Naive thymus-derived CD4-positive, alpha-beta T cell (primary cell): ENCODE measurements around the gene RGS17. TPM values are rescaled to one million over a fixed set of nuclear protein-coding genes. Genes with fewer than 3 reads are reported as not detected.
A peak's percentile ranks its signal among the peaks of the same experiment; 100 is the strongest.

ENCODE experiments used
- ATAC-seq: fragments of 150-1000 bp; cut with Tn5 transposase; 2 replicates; pipeline ENCODE4 v1.10.0; 2021; ENCODE audit warnings: mild to moderate bottlenecking, moderate library complexity
- CTCF ChIA-PET: fragments of 350-600 bp; sonication (Branson Sonifier 250); formaldehyde crosslinking; loops from one replicate; lab custom pipeline; 2021; ENCODE audit warnings: antibody characterized with exemption; lab: Charles Lee
- POLR2A ChIA-PET: fragments of 350-600 bp; sonication (Branson Sonifier 250); formaldehyde crosslinking; loops from one replicate; lab custom pipeline; 2021; ENCODE audit warnings: antibody characterized with exemption, inconsistent platforms; lab: Charles Lee
- DNase-seq, 9 donors: peaks; one replicate each; pipeline versions ENCODE4 v3.0.0 to v3.0.0-alpha.2; 2020 to 2022; ENCODE audit warnings: mixed read lengths in 1 of 9
- H3K27ac ChIP-seq: one replicate; pipeline ENCODE4 v1.7.0; 2013; ENCODE audit warnings: mild to moderate bottlenecking, low read depth, low read length, moderate library complexity
- H3K27me3 ChIP-seq, 2 donors: one replicate each; pipeline ENCODE4 v1.7.0; 2013; ENCODE audit warnings: low read length in 2 of 2, mild to moderate bottlenecking in 2 of 2, moderate library complexity in 2 of 2; ENCODE audit not compliant: control insufficient read depth in 2 of 2, insufficient read depth in 2 of 2
- H3K36me3 ChIP-seq, 3 experiments: 1 replicate in 2 of 3; 2 replicates in 1 of 3; pipeline ENCODE4 v1.7.0; 2013; ENCODE audit warnings: low read length in 3 of 3, mild to moderate bottlenecking in 3 of 3, moderate library complexity in 1 of 3; ENCODE audit not compliant: insufficient read depth in 3 of 3, control insufficient read depth in 2 of 3
- H3K4me1 ChIP-seq, 2 donors: one replicate each; pipeline ENCODE4 v1.7.0; 2013; ENCODE audit warnings: low read length in 2 of 2, mild to moderate bottlenecking in 2 of 2, moderate library complexity in 1 of 2; ENCODE audit not compliant: control insufficient read depth in 2 of 2, insufficient read depth in 2 of 2
- H3K4me3 ChIP-seq: 2 replicates; pipeline ENCODE4 v1.7.0; 2013; ENCODE audit warnings: mild to moderate bottlenecking, low read length
- H3K9me3 ChIP-seq, 3 experiments: 1 replicate in 2 of 3; 2 replicates in 1 of 3; pipeline ENCODE4 v1.7.0; 2013; ENCODE audit warnings: low read length in 3 of 3; ENCODE audit not compliant: control insufficient read depth in 2 of 3
- H3K27ac Mint-ChIP-seq, 9 donors: one replicate each; pipeline ENCODE4 v1.8.0; 2020 to 2022; ENCODE audit warnings: mixed read lengths in 9 of 9, mild to moderate bottlenecking in 8 of 9, moderate library complexity in 5 of 9, inconsistent platforms in 2 of 9
- H3K27me3 Mint-ChIP-seq, 5 donors: one replicate each; pipeline ENCODE4 v1.8.0; 2021 to 2022; ENCODE audit warnings: mixed read lengths in 5 of 5, mild to moderate bottlenecking in 1 of 5
- H3K36me3 Mint-ChIP-seq, 5 donors: one replicate each; pipeline ENCODE4 v1.8.0; 2020 to 2022; ENCODE audit warnings: mixed read lengths in 5 of 5, mild to moderate bottlenecking in 3 of 5, inconsistent platforms in 1 of 5
- H3K4me1 Mint-ChIP-seq, 7 donors: one replicate each; pipeline ENCODE4 v1.8.0; 2020 to 2022; ENCODE audit warnings: mixed read lengths in 7 of 7, mild to moderate bottlenecking in 3 of 7, inconsistent platforms in 1 of 7
- H3K4me3 Mint-ChIP-seq, 10 donors: one replicate each; pipeline ENCODE4 v1.8.0; 2020 to 2022; ENCODE audit warnings: mild to moderate bottlenecking in 10 of 10, mixed read lengths in 10 of 10, moderate library complexity in 6 of 10, inconsistent platforms in 2 of 10
- H3K9me3 Mint-ChIP-seq, 11 donors: one replicate each; pipeline ENCODE4 v1.8.0; 2020 to 2022; ENCODE audit warnings: mixed read lengths in 11 of 11, mild to moderate bottlenecking in 4 of 11, inconsistent platforms in 1 of 11, moderate library complexity in 1 of 11
- intact Hi-C, 2 donors: fragments of 100-400 bp; cut with micrococcal nuclease; formaldehyde crosslinking; loops; one replicate each; pipeline ENCODE4 v1.15.1; 2023
- polyA plus RNA-seq, 2 donors: library from polyadenylated mRNA; unstranded; fragments of 300-500 nt; fragmentation: Illumina TruSeq; gene quantifications; one replicate each; pipeline ENCODE4 v1.2.3, GENCODE V29; 2021
- total RNA-seq, 6 experiments: library from RNA in 5 of 6; stranded (reverse) in 5 of 6; gene quantifications; 1 replicate in 5 of 6; 2 replicates in 1 of 6; pipeline ENCODE4 v1.2.3 and lab custom pipeline; 2021 to 2026

RGS17 gene
- total and polyA plus RNA-seq, 7 experiments from 2014 or later = 0.39 TPM; not detected in 6

DNA sequence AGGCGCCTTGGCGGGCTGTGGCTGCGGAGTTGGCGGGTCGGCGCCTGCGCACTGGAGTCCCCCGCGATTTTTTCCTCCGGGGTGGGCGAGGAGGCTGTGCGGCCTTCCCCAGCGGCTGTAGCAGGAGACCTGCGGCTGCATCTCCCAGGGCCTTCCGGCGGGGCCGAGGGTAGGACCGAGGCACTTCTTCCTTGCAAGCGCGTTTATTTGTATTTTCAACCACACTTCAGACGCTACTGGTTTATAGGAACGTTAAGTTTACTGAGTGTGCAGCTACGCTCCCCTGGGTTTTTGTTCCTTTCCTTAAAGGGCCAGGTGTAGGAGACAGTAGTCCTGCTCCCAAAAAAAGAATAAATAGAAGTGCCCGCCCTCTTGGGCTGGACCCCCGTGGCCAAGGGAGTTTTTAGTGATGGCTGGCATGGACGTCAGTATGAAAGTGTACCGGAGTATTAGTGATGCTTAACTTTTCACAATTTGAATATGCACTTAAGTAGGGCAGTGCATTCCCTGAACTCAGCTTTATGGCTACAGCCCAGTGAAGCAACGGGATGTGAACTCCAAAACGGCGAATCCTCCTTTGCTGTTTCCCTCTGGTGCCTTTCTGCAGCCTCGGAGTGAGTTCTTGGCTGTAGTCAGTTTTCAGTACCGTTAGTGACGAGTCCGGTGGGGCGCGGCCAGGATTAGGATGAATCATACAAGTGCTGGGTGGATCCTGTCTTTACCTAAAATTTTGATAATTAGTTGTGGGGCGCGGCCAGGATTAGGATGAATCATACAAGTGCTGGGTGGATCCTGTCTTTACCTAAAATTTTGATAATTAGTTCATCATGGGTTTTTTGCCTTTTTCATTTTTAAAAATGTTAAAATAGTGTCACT lies 147.2 kb downstream of the RGS17 start:
- Mint-ChIP-seq H3K36me3 (peaks cover 0 to 22% (median 3%) of the 10 kb centered on the region in 5 donors), H3K4me1 (peaks cover 30 to 58% (median 43%) of the 10 kb centered on the region in 7 donors), H3K27ac (peak overlapping the region; percentile 87 to 99 (median 95)), H3K9me3 (peaks cover 0 to 6% (median 0%) of the 10 kb centered on the region in 11 donors), H3K27me3 (no peaks in the 10 kb centered on the region), H3K4me3 (peak overlapping the region; percentile 92 to 100 (median 96))
- H3K4me3 ChIP-seq = peak overlapping the region; percentile 94
- peak overlapping the region; percentile 89 for H3K27ac ChIP-seq
- DNase-seq = peak in 3 of 9 donors; percentile 85 to 98 (median 92)
- H3K27me3 ChIP-seq = no peaks in the 10 kb centered on the region
- intact Hi-C loops = loop anchor here (2.0 to 5.0 kb wide), 8 partner anchors 41 to 1749 kb away; partner anchors contain the start of genes RMND1 (in 2 of the 2), SCAF8 (in 2 of the 2) and ZBTB2 (in 2 of the 2)
- ChIA-PET POLR2A (interaction anchor here (0.7 to 2.1 kb wide), 6 partner anchors 13 to 1594 kb away, joined by 3 to 16 read pairs (median 4); partner anchors contain the start of gene MTRF1L), CTCF (interaction anchor here (0.8 kb wide), 1 partner anchor 24 kb away, joined by 3 read pairs; no protein-coding TSS in a partner anchor)
- ATAC-seq = peak; percentile 8
- H3K36me3 ChIP-seq = peaks cover 0 to 4% (median 0%) of the 10 kb centered on the region in 3 experiments
- H3K9me3 ChIP-seq = no peaks in the 10 kb centered on the region
- H3K4me1 ChIP-seq = peaks cover 10 to 20% of the 10 kb centered on the region in 2 donors

DNA sequence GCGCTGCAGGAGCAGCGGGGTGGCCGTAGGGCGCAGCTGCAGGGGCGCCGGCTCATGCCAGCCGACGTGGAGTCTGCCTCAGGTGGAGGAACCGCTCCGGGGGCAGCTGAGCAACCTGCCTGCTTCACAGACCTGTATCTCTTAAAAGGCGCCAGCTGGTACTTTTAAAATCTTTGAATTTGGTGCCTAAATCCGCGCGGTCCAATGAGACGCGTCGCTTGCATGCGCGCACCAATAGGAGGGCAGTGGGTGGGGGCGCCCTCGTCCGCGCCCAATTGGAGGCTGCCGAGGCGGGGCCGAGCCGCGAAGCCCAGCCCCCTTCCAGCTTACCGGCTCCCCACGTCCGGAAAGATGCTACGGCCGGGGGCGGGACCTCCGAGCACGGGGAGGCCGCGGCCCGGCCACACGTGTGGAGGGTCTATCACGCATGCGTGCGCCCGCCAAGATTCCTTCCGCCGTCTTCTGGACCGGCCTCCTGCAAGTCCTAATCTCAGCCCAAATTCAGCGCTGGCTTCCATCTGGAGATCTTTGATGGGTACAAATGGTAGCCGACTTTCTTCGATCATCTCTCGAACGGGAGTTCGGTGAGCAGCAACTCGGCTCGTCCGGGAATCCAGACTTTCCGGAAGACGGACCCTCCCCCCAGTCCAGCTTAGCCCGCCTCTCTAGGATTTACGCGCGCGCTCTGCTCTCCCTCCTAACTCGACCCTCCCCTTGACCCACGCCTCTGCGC lies 148.0 kb downstream of the RGS17 start, which contains the start of gene FBXO5:
Gene FBXO5 (minus strand): TSS at position 138 of the 733 bp plus-strand sequence. CDS start 82 bp downstream, at position 56.
- CTCF ChIA-PET = interaction anchor here (0.8 kb wide), 1 partner anchor 25 kb away, joined by 3 read pairs; no protein-coding TSS in a partner anchor
- POLR2A ChIA-PET = interaction anchor here (0.7 to 2.1 kb wide), 6 partner anchors 14 to 1594 kb away, joined by 3 to 16 read pairs (median 4); partner anchors contain the start of gene MTRF1L
- H3K9me3 Mint-ChIP-seq = peaks cover 0 to 6% (median 0%) of the 10 kb centered on the region in 11 donors

GRCh38 chr6:152981989-152982903 lies 148.8 kb downstream of the RGS17 start:
- H3K4me1 ChIP-seq = peaks cover 10 to 20% of the 10 kb centered on the region in 2 donors
- CTCF ChIA-PET = interaction anchor here (0.8 kb wide), 1 partner anchor 26 kb away, joined by 3 read pairs; no protein-coding TSS in a partner anchor
- ATAC-seq (no peak), DNase-seq (peak in 2 of 9 donors; percentile 12 to 54)
- H3K27me3 ChIP-seq = no peaks in the 10 kb centered on the region
- Mint-ChIP-seq H3K4me1 (peaks cover 32 to 58% (median 42%) of the 10 kb centered on the region in 7 donors), H3K36me3 (peaks cover 0 to 25% (median 3%) of the 10 kb centered on the region in 5 donors), H3K27me3 (no peaks in the 10 kb centered on the region), H3K9me3 (peaks cover 0 to 6% (median 0%) of the 10 kb centered on the region in 11 donors), H3K27ac (peak overlapping the region in 1 of 9 donors; percentile 99), H3K4me3 (peak overlapping the region; percentile 92 to 100 (median 96))
- H3K36me3 ChIP-seq = peaks cover 0 to 4% (median 0%) of the 10 kb centered on the region in 3 experiments
- POLR2A ChIA-PET = interaction anchor here (1.2 to 2.1 kb wide), 4 partner anchors 14 to 1593 kb away, joined by 4 to 16 read pairs (median 5); partner anchors contain the start of gene MTRF1L
- intact Hi-C loops = loop anchor here (1.0 to 5.0 kb wide), 9 partner anchors 21 to 1751 kb away; partner anchors contain the start of genes RMND1 (in 2 of the 2), SCAF8 (in 2 of the 2) and ZBTB2 (in 2 of the 2)
- no peak overlapping the region for H3K27ac ChIP-seq
- H3K4me3 ChIP-seq = peak overlapping the region; percentile 94
- H3K9me3 ChIP-seq = no peaks in the 10 kb centered on the region

More for the DNA sequence above, 148.0 kb downstream of the RGS17 start, which contains the start of gene FBXO5:
- Histone ChIP-seq H3K4me3 (peak within 1 kb of the TSS; percentile 94), H3K4me1 (peaks cover 10 to 20% of the 10 kb centered on the region in 2 donors), H3K27ac (peak within 1 kb of the TSS; percentile 89), H3K27me3 (no peaks in the 10 kb centered on the region), H3K9me3 (no peaks in the 10 kb centered on the region), H3K36me3 (peaks cover 0 to 4% (median 0%) of the 10 kb centered on the region in 3 experiments)
- Mint-ChIP-seq H3K27ac (peak within 1 kb of the TSS; percentile 87 to 99 (median 95)), H3K27me3 (no peaks in the 10 kb centered on the region), H3K4me1 (peaks cover 33 to 58% (median 43%) of the 10 kb centered on the region in 7 donors), H3K36me3 (peaks cover 0 to 25% (median 3%) of the 10 kb centered on the region in 5 donors), H3K4me3 (peak within 1 kb of the TSS; percentile 92 to 100 (median 96))
- DNase-seq = peak; percentile 94 to 98 (median 96)
- intact Hi-C loops = loop anchor here (2.0 to 5.0 kb wide), 8 partner anchors 42 to 1750 kb away; partner anchors contain the start of genes RMND1 (in 2 of the 2), SCAF8 (in 2 of the 2) and ZBTB2 (in 2 of the 2)
- peak; percentile 97 for ATAC-seq

GRCh38 chr6:152981219-152981618 lies 149.9 kb downstream of the RGS17 start:
- Histone ChIP-seq H3K27ac (no peak overlapping the region), H3K27me3 (no peaks in the 10 kb centered on the region), H3K9me3 (no peaks in the 10 kb centered on the region), H3K4me1 (peaks cover 10 to 20% of the 10 kb centered on the region in 2 donors), H3K36me3 (peaks cover 0 to 4% (median 0%) of the 10 kb centered on the region in 3 experiments), H3K4me3 (no peak overlapping the region)
- POLR2A ChIA-PET = no interaction called here
- intact Hi-C loops = loop anchor here (1.0 to 5.0 kb wide), 3 partner anchors 22 to 1751 kb away; partner anchors contain the start of gene SCAF8 (in 1 of the 2)
- DNase-seq (no peak), ATAC-seq (no peak)
- H3K27ac Mint-ChIP-seq = peak overlapping the region in 1 of 9 donors; percentile 3
- H3K27me3 Mint-ChIP-seq = no peaks in the 10 kb centered on the region
- H3K36me3 Mint-ChIP-seq = peaks cover 0 to 23% (median 11%) of the 10 kb centered on the region in 5 donors
- H3K4me1 Mint-ChIP-seq = peaks cover 34 to 61% (median 46%) of the 10 kb centered on the region in 7 donors
- H3K9me3 Mint-ChIP-seq = peaks cover 0 to 6% (median 0%) of the 10 kb centered on the region in 11 donors
- CTCF ChIA-PET = no interaction called here
- peak overlapping the region in 9 of 10 donors; percentile 0 to 84 (median 36) for H3K4me3 Mint-ChIP-seq

GRCh38 chr6:152980656-152981055 lies 150.4 kb downstream of the RGS17 start:
- Mint-ChIP-seq H3K27ac (peak overlapping the region in 2 of 9 donors; percentile 7 to 60), H3K4me3 (peak overlapping the region in 9 of 10 donors; percentile 1 to 84 (median 28)), H3K27me3 (no peaks in the 10 kb centered on the region), H3K4me1 (peaks cover 35 to 61% (median 48%) of the 10 kb centered on the region in 7 donors), H3K9me3 (peaks cover 0 to 6% (median 0%) of the 10 kb centered on the region in 11 donors), H3K36me3 (peaks cover 0 to 26% (median 13%) of the 10 kb centered on the region in 5 donors)
- intact Hi-C loops = loop anchor here (1.0 to 5.0 kb wide), 3 partner anchors 23 to 1752 kb away; partner anchors contain the start of gene SCAF8 (in 1 of the 2)
- no peaks in the 10 kb centered on the region for H3K9me3 ChIP-seq
- no peaks in the 10 kb centered on the region for H3K27me3 ChIP-seq
- no peak for ATAC-seq
- ChIA-PET POLR2A (no interaction called here), CTCF (no interaction called here)
- no peak for DNase-seq
- peaks cover 10 to 20% of the 10 kb centered on the region in 2 donors for H3K4me1 ChIP-seq
- no peak overlapping the region for H3K27ac ChIP-seq
- H3K4me3 ChIP-seq = no peak overlapping the region
- H3K36me3 ChIP-seq = peaks cover 0 to 4% (median 0%) of the 10 kb centered on the region in 3 experiments
